Adipose tissue (tissue), 3 donors: ENCODE data around the gene AFDN. TPM values are rescaled to one million over a fixed set of nuclear protein-coding genes. Genes with fewer than 3 reads are reported as not detected.
"Not testable (repeated sequence)": the region's sequence is repeated elsewhere in the genome, so short reads cannot be mapped to it uniquely, and the experiment has no call there.

ENCODE experiments used
- H3K27ac ChIP-seq: one replicate; pipeline ENCODE4 v1.5.1; 2013; ENCODE audit warnings: low read depth, low read length
- WGBS, 3 donors: extraction: QIAGEN DNeasy Blood & Tissue Kit; methylation state at CpG; one replicate each; pipeline ENCODE4 v1.1.7; 2013; 5-methylcytosine and 5-hydroxymethylcytosine counted together
- polyA plus RNA-seq, 3 donors: library from polyadenylated mRNA; stranded (reverse); fragments of 200-250 nt; gene quantifications; one replicate each; pipeline ENCODE4 v1.2.3, GENCODE V29; 2013
- donor health status: healthy with polysubstance abuse.
- donor health status: Bipolar disorder and iron deficiency.
- donor health status: healthy.

Gene AFDN
- polyA plus RNA-seq, 3 donors = 29.4 to 45.3 (median 29.8) TPM

GRCh38 chr6:167952512-167952859 is 125.8 kb downstream of the AFDN start:
- H3K27ac ChIP-seq = no peak overlapping the region
- 83 to 90% (median 88%) methylated on average over 1 of the region's 1 CpG for WGBS, 3 donors

- 84 to 89% (median 86%) methylated on average over 5 of the region's 5 CpGs for WGBS, 3 donors
Measured at GRCh38 chr6:167953551-167953950, 126.8 kb downstream of the AFDN start.

GRCh38 chr6:167954151-167954550 is 127.4 kb downstream of the AFDN start:
- no peak overlapping the region for H3K27ac ChIP-seq
- 70 to 94% (median 93%) methylated on average over 3 of the region's 3 CpGs for WGBS, 3 donors

More at GRCh38 chr6:167953551-167953950, 126.8 kb downstream of the AFDN start:
- no peak overlapping the region for H3K27ac ChIP-seq

GRCh38 chr6:167956491-167956890 is 129.8 kb downstream of the AFDN start:
- H3K27ac ChIP-seq = no peak overlapping the region
- 96 to 97% (median 96%) methylated on average over 6 of the region's 6 CpGs for WGBS, 3 donors

- H3K27ac ChIP-seq = no peak overlapping the region
- 83 to 90% (median 87%) methylated on average over 8 of the region's 8 CpGs for WGBS, 3 donors
Measured at GRCh38 chr6:167956983-167957492, 130.3 kb downstream of the AFDN start.

GRCh38 chr6:167957626-167958025 is 130.9 kb downstream of the AFDN start:
- H3K27ac ChIP-seq = no peak overlapping the region
- 89 to 92% (median 91%) methylated on average over 6 of the region's 6 CpGs for WGBS, 3 donors

- WGBS, 3 donors = 80 to 83% (median 80%) methylated on average over 5 of the region's 5 CpGs
- H3K27ac ChIP-seq = no peak overlapping the region
Measured at GRCh38 chr6:167960579-167960978, 133.9 kb downstream of the AFDN start.

- H3K27ac ChIP-seq = no peak overlapping the region
- 61 to 79% (median 76%) methylated on average over 5 of the region's 5 CpGs for WGBS, 3 donors
Measured at GRCh38 chr6:167962711-167963110, 136.0 kb downstream of the AFDN start.

- WGBS, 3 donors = 94 to 96% (median 95%) methylated on average over 8 of the region's 8 CpGs
- H3K27ac ChIP-seq = no peak overlapping the region
Measured at GRCh38 chr6:167963589-167964057, 136.9 kb downstream of the AFDN start.

- H3K27ac ChIP-seq = no peak overlapping the region
- 68 to 79% (median 75%) methylated on average over 39 of the region's 39 CpGs for WGBS, 3 donors
Measured at GRCh38 chr6:167965592-167966539, 139.2 kb downstream of the AFDN start.

- no peak overlapping the region for H3K27ac ChIP-seq
- 74 to 84% (median 79%) methylated on average over 8 of the region's 8 CpGs for WGBS, 3 donors
Measured at GRCh38 chr6:167966540-167966905, 139.8 kb downstream of the AFDN start.

GRCh38 chr6:167968091-167968490 is 141.4 kb downstream of the AFDN start:
- 71 to 86% (median 85%) methylated on average over 6 of the region's 6 CpGs for WGBS, 3 donors
- H3K27ac ChIP-seq = no peak overlapping the region

- 75 to 85% (median 80%) methylated on average over 10 of the region's 10 CpGs for WGBS, 3 donors
Measured at GRCh38 chr6:167970230-167970629, 143.5 kb downstream of the AFDN start.

GRCh38 chr6:167972193-167972592 is 145.5 kb downstream of the AFDN start:
- 93 to 95% (median 94%) methylated on average over 10 of the region's 10 CpGs for WGBS, 3 donors
- H3K27ac ChIP-seq = no peak overlapping the region

More at GRCh38 chr6:167970230-167970629, 143.5 kb downstream of the AFDN start:
- no peak overlapping the region for H3K27ac ChIP-seq

GRCh38 chr6:167973148-167973885 is 146.6 kb downstream of the AFDN start:
- WGBS, 3 donors = 79 to 82% (median 81%) methylated on average over 9 of the region's 9 CpGs
- no peak overlapping the region for H3K27ac ChIP-seq

GRCh38 chr6:167974640-167975344 is 148.1 kb downstream of the AFDN start:
- no peak overlapping the region for H3K27ac ChIP-seq
- 63 to 76% (median 70%) methylated on average over 12 of the region's 12 CpGs for WGBS, 3 donors

- H3K27ac ChIP-seq = no peak overlapping the region
- WGBS, 3 donors = 79 to 89% (median 87%) methylated on average over 19 of the region's 19 CpGs
Measured at GRCh38 chr6:167975458-167975857, 148.7 kb downstream of the AFDN start.

GRCh38 chr6:167976116-167976657 is 149.5 kb downstream of the AFDN start:
- not testable (repeated sequence) for H3K27ac ChIP-seq
